Measurements from ENCODE around the gene FAM234B. TPM values are rescaled to one million over a fixed set of nuclear protein-coding genes. Genes with fewer than 3 reads are reported as not detected.

Gene FAM234B
- total and polyA plus RNA-seq, 2 experiments from 2014 or later, result 9.5 to 21.1 TPM

- Histone ChIP-seq H3K4me3 (no peak overlapping the region), H3K79me2 (replicated peaks; ENCODE audit: insufficient read depth) (no peaks in the 10 kb centered on the region), H3K9me2 (ENCODE audit: insufficient read depth) (no peaks in the 10 kb centered on the region; the same call in 1 of the 2 replicates), H4K20me1 (replicated peaks; ENCODE audit: insufficient read depth) (no peaks in the 10 kb centered on the region), H3K27me3 (ENCODE audit: insufficient read depth) (no peaks in the 10 kb centered on the region), H3K4me1 (ENCODE audit: insufficient read depth) (peaks cover 16% of the 10 kb centered on the region), H3K4me2 (no peak overlapping the region), H3K27ac (ENCODE audit: low read depth) (no peak overlapping the region), H2AFZ (no peak overlapping the region), H3K36me3 (ENCODE audit: insufficient read depth) (no peaks in the 10 kb centered on the region), H3F3A (replicated peaks; ENCODE audit: low read depth) (peaks cover 8% of the 10 kb centered on the region; the same call in 1 of the 2 replicates)
- TF ChIP-seq ZNF331 (CRISPR knock-in tag; IDR thresholded peaks at IDR 0.05; ENCODE audit: low read depth), result no peak
- TF ChIP-seq JUNB (IDR thresholded peaks at IDR 0.05; ENCODE audit: unreplicated experiment), result no peak
- TF ChIP-seq ZNF114 (CRISPR knock-in tag; IDR thresholded peaks at IDR 0.05), result no peak
- no peak for TF ChIP-seq POLR2AphosphoS5 (IDR thresholded peaks at IDR 0.05; ENCODE audit: low read depth)
- TF ChIP-seq CREB1 (CRISPR knock-in tag; IDR thresholded peaks at IDR 0.05; ENCODE audit: low read depth), result no peak
- no peak for TF ChIP-seq ZNF462 (CRISPR knock-in tag; IDR thresholded peaks at IDR 0.05)
- no peak for TF ChIP-seq STAT1 (IDR thresholded peaks at IDR 0.05; ENCODE audit: unreplicated experiment)
- TF ChIP-seq ETS1 (IDR thresholded peaks at IDR 0.05), result no peak
- TF ChIP-seq CTCF (conservative IDR thresholded peaks at IDR 0.05; ENCODE audit: low read depth in 2 of 2), result no peak
- Mint-ChIP-seq H3K4me1 (peaks cover 16% of the 10 kb centered on the region), H3K4me3 (no peak overlapping the region), H3K27ac (no peak overlapping the region), H3K9me3 (peaks cover 8% of the 10 kb centered on the region; the same call in 2 of the 3 replicates), H3K27me3 (ENCODE audit: insufficient read depth, low read depth, poor library complexity) (peaks cover 2% of the 10 kb centered on the region), H3K36me3 (ENCODE audit: low read depth) (peaks cover 6% of the 10 kb centered on the region; the same call in 2 of the 3 replicates)
- ATAC-seq (no peak), DNase-seq (ENCODE audit: low spot score) (no peak)
These were observed 61.6 kb downstream of the FAM234B start for GRCh38 chr12:13105781-13106180.

All from GM23338 (cell line).